K562 (cell line): ENCODE measurements around the gene AJM1. TPM values are rescaled to one million over a fixed set of nuclear protein-coding genes. Genes with fewer than 3 reads are reported as not detected.
A peak's percentile ranks its signal among the peaks of the same experiment; 100 is the strongest.

Source experiments
- CBFA2T2 ChIP-seq: fragments of 450-650 bp; conservative IDR thresholded peaks from 2 replicates; pipeline ENCODE4 v1.6.1; 2017; ENCODE audit warnings: mild to moderate bottlenecking
- CBX2 ChIP-seq: fragments of 200-600 bp; sonication (generic); IDR thresholded peaks from one replicate; pipeline ENCODE4 v1.6.1; 2012; ENCODE audit warnings: mild to moderate bottlenecking, low read length, inconsistent platforms; ENCODE audit not compliant: insufficient read depth, poor library complexity, severe bottlenecking
- CBX3 ChIP-seq, 2 experiments: IDR thresholded peaks; 1 replicate in 1 of 2; 2 replicates in 1 of 2; pipeline ENCODE4 v1.6.1; 2012; ENCODE audit warnings: inconsistent platforms in 2 of 2, low read length in 2 of 2, borderline replicate concordance in 1 of 2, control low read depth in 1 of 2
- CSDE1 ChIP-seq, 2 experiments: fragments of 450-650 bp; IDR thresholded peaks; 2 replicates each; pipeline ENCODE4 v1.6.1; 2016; ENCODE audit warnings: mild to moderate bottlenecking in 1 of 2
- MAX ChIP-seq: sonication (generic); formaldehyde crosslinking; IDR thresholded peaks from 2 replicates; pipeline ENCODE4 v1.9.0; 2022; ENCODE audit warnings: mild to moderate bottlenecking, missing genetic modification reagents
- MTF1 ChIP-seq: fragments of 250-450 bp; sonication (Bioruptor Pico); IDR thresholded peaks from 2 replicates; pipeline ENCODE4 v1.9.0; 2021; ENCODE audit warnings: moderate library complexity, mild to moderate bottlenecking, inconsistent platforms, borderline replicate concordance
- NR2C2 ChIP-seq, 2 experiments: fragments of 200-800 bp in 1 of 2; sonication (Bioruptor generic) in 1 of 2; sonication (generic) in 1 of 2; formaldehyde crosslinking in 1 of 2; IDR thresholded peaks; 2 replicates each; pipeline versions ENCODE4 v1.6.1 to v1.8.0; 2016 to 2022; ENCODE audit warnings: mild to moderate bottlenecking in 1 of 2, missing compliant biosample characterization in 1 of 2, missing genetic modification characterization in 1 of 2, missing genetic modification reagents in 1 of 2
- PCBP1 ChIP-seq: fragments of 200-400 bp; formaldehyde crosslinking; IDR thresholded peaks from 2 replicates; pipeline ENCODE4 v1.6.1; 2018; ENCODE audit warnings: mild to moderate bottlenecking, low read depth, low read length; ENCODE audit not compliant: poor library complexity, severe bottlenecking
- PHF20 ChIP-seq: fragments of 450-650 bp; IDR thresholded peaks from 2 replicates; pipeline ENCODE4 v1.6.1; 2018; ENCODE audit not compliant: partially characterized antibody
- PYGO2 ChIP-seq: fragments of 450-650 bp; IDR thresholded peaks from 2 replicates; pipeline ENCODE4 v1.6.1; 2016; ENCODE audit warnings: mild to moderate bottlenecking, missing genetic modification characterization, moderate library complexity, missing compliant biosample characterization
- RAD51 ChIP-seq: fragments of 450-650 bp; IDR thresholded peaks from 2 replicates; pipeline ENCODE4 v1.7.1; 2016; ENCODE audit warnings: low read depth, mild to moderate bottlenecking, borderline replicate concordance
- RFX7 ChIP-seq: fragments of 250-450 bp; sonication (Bioruptor Pico); IDR thresholded peaks from 2 replicates; pipeline ENCODE4 v1.5.1; 2021; ENCODE audit warnings: mild to moderate bottlenecking
- SIRT6 ChIP-seq: IDR thresholded peaks from one replicate; pipeline ENCODE4 v1.6.1; 2012; ENCODE audit warnings: low read depth, mild to moderate bottlenecking, control low read depth, inconsistent platforms, low read length, moderate library complexity
- SNAPC5 ChIP-seq: fragments of 250-450 bp; sonication (Bioruptor Pico); IDR thresholded peaks from 2 replicates; pipeline ENCODE4 v1.8.0; 2021; ENCODE audit warnings: moderate library complexity, mild to moderate bottlenecking, inconsistent platforms
- TRIM28 ChIP-seq: fragments of 450-650 bp; IDR thresholded peaks from 2 replicates; pipeline ENCODE4 v1.6.1; 2017
- ZBTB34 ChIP-seq: fragments of 250-450 bp; sonication (Bioruptor Pico); IDR thresholded peaks from 2 replicates; pipeline ENCODE4 v1.8.0; 2021; ENCODE audit warnings: mild to moderate bottlenecking, moderate library complexity
- ZNF174 ChIP-seq: fragments of 250-450 bp; sonication (Bioruptor Pico); IDR thresholded peaks from 2 replicates; pipeline ENCODE4 v1.4.0; 2020; ENCODE audit warnings: mild to moderate bottlenecking
- ZNF398 ChIP-seq: fragments of 250-450 bp; sonication (Bioruptor Pico); IDR thresholded peaks from 2 replicates; pipeline ENCODE4 v1.8.0; 2021; ENCODE audit warnings: moderate library complexity, mild to moderate bottlenecking, inconsistent platforms
- ZNF507 ChIP-seq: conservative IDR thresholded peaks from 2 replicates; pipeline ENCODE4 v1.6.1; 2017; ENCODE audit warnings: missing genetic modification characterization, missing compliant biosample characterization
- ZZZ3 ChIP-seq: fragments of 450-650 bp; IDR thresholded peaks from 2 replicates; pipeline ENCODE4 v1.6.1; 2016; ENCODE audit warnings: antibody characterized with exemption, mild to moderate bottlenecking, moderate library complexity
- polyA plus RNA-seq, 8 experiments: library from polyadenylated mRNA; depleted of rRNA in 4 of 8; stranded (reverse) in 5 of 8; unstranded in 3 of 8; fragments of >200 nt; fragmentation: Nextera tagmentation in 2 of 8; fragmentation: Illumina TruSeq in 1 of 8; extraction: Ambion mirVana in 2 of 8; extraction: Trizol in 1 of 8; gene quantifications; 2 replicates each; pipeline versions ENCODE4 v1.2.1 to v1.2.3, GENCODE V29; 2011 to 2014; ENCODE audit warnings: inconsistent platforms in 1 of 8, missing spikeins in 1 of 8
- total RNA-seq, 7 experiments: library from RNA; depleted of rRNA in 6 of 7; stranded (reverse); fragments of >200 nt in 6 of 7; fragmentation: Illumina TruSeq in 2 of 7; extraction: Trizol in 2 of 7; gene quantifications; 2 replicates each; pipeline versions ENCODE4 v1.2.1 to v1.2.3, GENCODE V29; 2011 to 2021; ENCODE audit warnings: low replicate concordance in 1 of 7
- TF ChIP-seq, protein P1 (sequence below): sonication (generic); IDR thresholded peaks from 2 replicates; pipeline ENCODE4 v1.6.1; 2016
- TF ChIP-seq, protein P2 (sequence below): sonication (generic); formaldehyde crosslinking; IDR thresholded peaks from 2 replicates; pipeline ENCODE4 v1.8.0; 2022; ENCODE audit warnings: mild to moderate bottlenecking, missing genetic modification reagents, borderline replicate concordance

AJM1 gene
- total and polyA plus RNA-seq, 9 of the 15 experiments (the other 6 are each of a cell fraction or from before 2014, with no cell fraction given): 0.01 to 3.7 (median 0.65) TPM; not detected in 1

GRCh38 chr9:136847826-136848392 lies 5.6 kb downstream of the AJM1 start (continued):
- no peak for TF ChIP-seq NR2C2 (CRISPR knock-in tag; IDR thresholded peaks at IDR 0.05)
- peak; percentile 42; the same call in 1 of the 2 replicates for TF ChIP-seq NR2C2 (tag; IDR thresholded peaks at IDR 0.05)
- no peak for TF ChIP-seq RFX7
- no peak for TF ChIP-seq PYGO2 (tag)
- no peak for TF ChIP-seq SIRT6
- no peak for TF ChIP-seq ZNF398
- TF ChIP-seq CBX3 (IDR thresholded peaks at IDR 0.05; ENCODE audit: borderline replicate concordance in 1 of 2, low read length in 2 of 2): no peak
- TF ChIP-seq RAD51: no peak; the same call in 1 of the 2 replicates
- no peak for TF ChIP-seq ZNF507 (tag)
- no peak for TF ChIP-seq MTF1
- TF ChIP-seq MAX (CRISPR knock-in tag): peak; percentile 78
- no peak for TF ChIP-seq CSDE1 (IDR thresholded peaks at IDR 0.05)
- no peak for TF ChIP-seq TRIM28
- TF ChIP-seq PCBP1: peak; percentile 83
- TF ChIP-seq, protein P1, sequence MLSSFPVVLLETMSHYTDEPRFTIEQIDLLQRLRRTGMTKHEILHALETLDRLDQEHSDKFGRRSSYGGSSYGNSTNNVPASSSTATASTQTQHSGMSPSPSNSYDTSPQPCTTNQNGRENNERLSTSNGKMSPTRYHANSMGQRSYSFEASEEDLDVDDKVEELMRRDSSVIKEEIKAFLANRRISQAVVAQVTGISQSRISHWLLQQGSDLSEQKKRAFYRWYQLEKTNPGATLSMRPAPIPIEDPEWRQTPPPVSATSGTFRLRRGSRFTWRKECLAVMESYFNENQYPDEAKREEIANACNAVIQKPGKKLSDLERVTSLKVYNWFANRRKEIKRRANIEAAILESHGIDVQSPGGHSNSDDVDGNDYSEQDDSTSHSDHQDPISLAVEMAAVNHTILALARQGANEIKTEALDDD: no peak
- TF ChIP-seq SNAPC5: no peak
- TF ChIP-seq ZNF174 (CRISPR knock-in tag): no peak
- no peak for TF ChIP-seq ZBTB34
- TF ChIP-seq CBX2: no peak
- TF ChIP-seq PHF20: no peak
- TF ChIP-seq CBFA2T2: no peak
- TF ChIP-seq, protein P2, sequence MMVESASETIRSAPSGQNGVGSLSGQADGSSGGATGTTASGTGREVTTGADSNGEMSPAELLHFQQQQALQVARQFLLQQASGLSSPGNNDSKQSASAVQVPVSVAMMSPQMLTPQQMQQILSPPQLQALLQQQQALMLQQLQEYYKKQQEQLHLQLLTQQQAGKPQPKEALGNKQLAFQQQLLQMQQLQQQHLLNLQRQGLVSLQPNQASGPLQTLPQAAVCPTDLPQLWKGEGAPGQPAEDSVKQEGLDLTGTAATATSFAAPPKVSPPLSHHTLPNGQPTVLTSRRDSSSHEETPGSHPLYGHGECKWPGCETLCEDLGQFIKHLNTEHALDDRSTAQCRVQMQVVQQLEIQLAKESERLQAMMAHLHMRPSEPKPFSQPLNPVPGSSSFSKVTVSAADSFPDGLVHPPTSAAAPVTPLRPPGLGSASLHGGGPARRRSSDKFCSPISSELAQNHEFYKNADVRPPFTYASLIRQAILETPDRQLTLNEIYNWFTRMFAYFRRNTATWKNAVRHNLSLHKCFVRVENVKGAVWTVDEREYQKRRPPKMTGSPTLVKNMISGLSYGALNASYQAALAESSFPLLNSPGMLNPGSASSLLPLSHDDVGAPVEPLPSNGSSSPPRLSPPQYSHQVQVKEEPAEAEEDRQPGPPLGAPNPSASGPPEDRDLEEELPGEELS (CRISPR knock-in tag): peak; percentile 76; the same call in 1 of the 2 replicates
- no peak for TF ChIP-seq ZZZ3
